A673 (cell line): ENCODE data around the gene HYI. TPM values are rescaled to one million over a fixed set of nuclear protein-coding genes. Genes with fewer than 3 reads are reported as not detected.

Source experiments
- BruUV-seq: library from RNA; stranded (reverse); fragments of 400-500 nt; replicated peaks from 2 replicates; lab custom pipeline; 2021; lab: Mats Ljungman, UMichigan
- CTCF ChIA-PET: fragments of 300-600 bp; sonication (Branson Sonifier 250); formaldehyde crosslinking; loops from one replicate; lab custom pipeline; 2022; ENCODE audit warnings: antibody characterized with exemption; lab: Charles Lee
- POLR2A ChIA-PET: fragments of 300-600 bp; sonication (Branson Sonifier 250); formaldehyde crosslinking; loops from one replicate; lab custom pipeline; 2022; ENCODE audit warnings: antibody characterized with exemption; ENCODE audit not compliant: low non-redundant PET; lab: Charles Lee
- DNase-seq: peaks from one replicate; pipeline ENCODE4 v3.0.0-alpha.2; 2015; ENCODE audit warnings: low spot score
- H3K27ac ChIP-seq: fragments of 200-600 bp; sonication (generic); 2 replicates; pipeline ENCODE4 v1.5.1; 2016; ENCODE audit warnings: mixed run types, low read depth, mild to moderate bottlenecking, mixed read lengths, antibody characterized with exemption, low read length; ENCODE audit not compliant: poor library complexity, severe bottlenecking
- H3K27me3 ChIP-seq: fragments of 200-600 bp; sonication (generic); replicated peaks from 2 replicates; pipeline ENCODE4 v1.6.1; 2017; ENCODE audit warnings: mixed run types, low read depth, mild to moderate bottlenecking, mixed read lengths, antibody characterized with exemption, low read length; ENCODE audit not compliant: insufficient read depth, poor library complexity
- H3K36me3 ChIP-seq: fragments of 200-600 bp; sonication (generic); 2 replicates; pipeline ENCODE4 v1.6.1; 2016; ENCODE audit warnings: mixed run types, mild to moderate bottlenecking, mixed read lengths, antibody characterized with exemption, low read length; ENCODE audit not compliant: insufficient read depth, poor library complexity, severe bottlenecking
- H3K4me1 ChIP-seq: fragments of 200-600 bp; sonication (generic); 2 replicates; pipeline ENCODE4 v1.6.1; 2017; ENCODE audit warnings: mixed run types, mild to moderate bottlenecking, mixed read lengths, antibody characterized with exemption, low read length; ENCODE audit not compliant: insufficient read depth, poor library complexity, severe bottlenecking
- H3K4me3 ChIP-seq: fragments of 200-600 bp; sonication (generic); 2 replicates; pipeline ENCODE4 v1.5.1; 2016; ENCODE audit warnings: low read depth, mixed run types, mild to moderate bottlenecking, mixed read lengths, low read length; ENCODE audit not compliant: poor library complexity, severe bottlenecking
- H3K9me3 ChIP-seq: fragments of 200-600 bp; sonication (generic); 2 replicates; pipeline ENCODE4 v1.6.1; 2016; ENCODE audit warnings: mixed run types, low read depth, mild to moderate bottlenecking, mixed read lengths, antibody characterized with exemption, low read length; ENCODE audit not compliant: poor library complexity, severe bottlenecking
- CTCF ChIP-seq: fragments of 300-800, 200-600 bp; sonication (generic); conservative IDR thresholded peaks from 2 replicates; pipeline ENCODE4 v1.5.1; 2017; ENCODE audit warnings: low read depth, mild to moderate bottlenecking, antibody characterized with exemption, low read length, moderate library complexity, mixed read lengths
- EZH2 ChIP-seq: fragments of 200-600 bp; sonication (generic); IDR thresholded peaks from 2 replicates; pipeline ENCODE4 v1.6.1; 2017; ENCODE audit warnings: borderline replicate concordance, low read depth, mild to moderate bottlenecking, mixed read lengths, antibody characterized with exemption, low read length; ENCODE audit not compliant: poor library complexity, severe bottlenecking
- intact Hi-C: fragments of 100-400 bp; cut with micrococcal nuclease; formaldehyde crosslinking; loops from one replicate; pipeline ENCODE4 v1.10.0; 2022; ENCODE audit not compliant: unreplicated experiment
- total RNA-seq: library from RNA; stranded (reverse); gene quantifications from 2 replicates; pipeline ENCODE4 v1.2.3, GENCODE V29; 2021

The HYI gene
- total RNA-seq, 1 experiment from 2014 or later, result 14.8 TPM

- H3K9me3 ChIP-seq, result no peaks in the 10 kb centered on the region
- intact Hi-C loops, result no loop called here
- CTCF ChIA-PET, result no interaction called here
- H3K4me1 ChIP-seq, result peaks cover 10% of the 10 kb centered on the region
- H3K27ac ChIP-seq, result no peak overlapping the region
- no peak for DNase-seq
- H3K36me3 ChIP-seq, result peaks cover 31% of the 10 kb centered on the region
- no peak for TF ChIP-seq EZH2
- TF ChIP-seq CTCF, result no peak
- no TSS peak for BruUV-seq
- no peaks in the 10 kb centered on the region for H3K27me3 ChIP-seq
- POLR2A ChIA-PET, result no interaction called here
- H3K4me3 ChIP-seq, result no peak overlapping the region
Measured at GRCh38 chr1:43432907-43433306, 20.8 kb downstream of the HYI start.

- H3K4me3 ChIP-seq, result no peak overlapping the region
- peaks cover 33% of the 10 kb centered on the region for H3K36me3 ChIP-seq
- no peak for TF ChIP-seq CTCF
- no peak for TF ChIP-seq EZH2
- peaks cover 10% of the 10 kb centered on the region for H3K4me1 ChIP-seq
- H3K27ac ChIP-seq, result no peak overlapping the region
- no peaks in the 10 kb centered on the region for H3K27me3 ChIP-seq
- ChIA-PET POLR2A (no interaction called here), CTCF (no interaction called here)
- intact Hi-C loops, result no loop called here
- DNase-seq, result no peak
- BruUV-seq, result no TSS peak
- no peaks in the 10 kb centered on the region for H3K9me3 ChIP-seq
Measured at GRCh38 chr1:43432171-43432860, 21.4 kb downstream of the HYI start.

GRCh38 chr1:43431676-43432075 lies 22.1 kb downstream of the HYI start:
- Histone ChIP-seq H3K27me3 (no peaks in the 10 kb centered on the region), H3K4me3 (no peak overlapping the region), H3K27ac (no peak overlapping the region), H3K36me3 (peaks cover 38% of the 10 kb centered on the region), H3K9me3 (no peaks in the 10 kb centered on the region), H3K4me1 (peaks cover 8% of the 10 kb centered on the region)
- TF ChIP-seq CTCF, result no peak
- no peak for TF ChIP-seq EZH2
- BruUV-seq, result no TSS peak
- no peak for DNase-seq
- ChIA-PET CTCF (no interaction called here), POLR2A (no interaction called here)
- intact Hi-C loops, result no loop called here
